ENCODE results near the gene CD300LG.

The CD300LG gene

GRCh38 chr17:43907425-43907981 is 60.5 kb downstream of the CD300LG start, which contains the start of gene MPP2:
MPP2 (minus strand) TSS chr17:43907536; CDS start chr17:43904460, 3,076 bp downstream.
- TF ChIP-seq REST (IDR thresholded peaks at IDR 0.05; ENCODE audit: insufficient read depth in 1 of 2, low read depth in 2 of 2, low read length in 2 of 2) (no peak), FOXP2 (optimal IDR thresholded peaks at IDR 0.05; ENCODE audit: borderline replicate concordance, extremely low read depth, extremely low read length, insufficient read depth) (no peak), POLR2AphosphoS5 (IDR thresholded peaks at IDR 0.05; ENCODE audit: low read depth, low read length) (no peak), SIN3A (IDR thresholded peaks at IDR 0.05; ENCODE audit: borderline replicate concordance, insufficient read depth, low read length) (no peak), TAF1 (IDR thresholded peaks at IDR 0.05; ENCODE audit: borderline replicate concordance, insufficient read depth, low read length) (no peak)

DNA sequence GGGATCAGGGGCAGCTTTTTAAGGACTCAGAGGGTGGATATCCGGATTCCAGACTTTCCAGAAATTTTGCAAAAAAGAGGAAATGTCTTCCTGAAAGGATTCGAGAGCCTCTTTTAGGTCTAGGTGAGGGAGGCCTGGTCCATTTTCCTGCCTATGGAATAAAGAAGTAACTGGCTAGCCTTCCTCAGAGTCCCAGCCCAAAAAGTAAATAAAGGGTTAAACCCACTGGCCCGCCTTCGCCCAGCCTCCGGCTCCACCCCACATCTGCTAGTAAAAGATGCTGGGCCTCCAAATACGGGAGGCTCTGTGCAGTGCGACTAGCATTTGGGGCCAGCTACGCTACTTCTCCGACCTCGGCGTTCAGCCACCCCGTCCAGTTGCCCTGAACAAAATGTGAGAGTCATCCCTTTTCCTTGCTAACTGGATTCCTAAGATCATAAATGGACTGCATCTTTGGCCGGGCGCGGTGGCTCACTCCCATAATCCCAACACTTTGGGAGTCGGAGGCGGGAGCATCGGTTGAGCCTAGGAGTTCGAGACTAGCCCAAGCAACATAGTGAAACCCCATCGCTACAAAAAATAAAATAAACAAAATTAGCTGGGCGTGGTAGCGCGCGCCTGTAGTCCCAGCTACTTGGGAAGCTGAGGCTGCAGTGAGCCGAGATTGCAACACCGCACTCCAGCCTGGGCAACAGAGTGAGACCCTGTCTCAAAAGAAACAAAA is 61.2 kb downstream of the CD300LG start:
- TF ChIP-seq POLR2AphosphoS5 (IDR thresholded peaks at IDR 0.05; ENCODE audit: low read depth, low read length) = no peak
- TF ChIP-seq REST (IDR thresholded peaks at IDR 0.05; ENCODE audit: insufficient read depth in 1 of 2, low read depth in 2 of 2, low read length in 2 of 2) = no peak
- TF ChIP-seq TAF1 (IDR thresholded peaks at IDR 0.05; ENCODE audit: borderline replicate concordance, insufficient read depth, low read length) = no peak
- TF ChIP-seq FOXP2 (optimal IDR thresholded peaks at IDR 0.05; ENCODE audit: borderline replicate concordance, extremely low read depth, extremely low read length, insufficient read depth) = no peak
- TF ChIP-seq SIN3A (IDR thresholded peaks at IDR 0.05; ENCODE audit: borderline replicate concordance, insufficient read depth, low read length) = no peak

DNA sequence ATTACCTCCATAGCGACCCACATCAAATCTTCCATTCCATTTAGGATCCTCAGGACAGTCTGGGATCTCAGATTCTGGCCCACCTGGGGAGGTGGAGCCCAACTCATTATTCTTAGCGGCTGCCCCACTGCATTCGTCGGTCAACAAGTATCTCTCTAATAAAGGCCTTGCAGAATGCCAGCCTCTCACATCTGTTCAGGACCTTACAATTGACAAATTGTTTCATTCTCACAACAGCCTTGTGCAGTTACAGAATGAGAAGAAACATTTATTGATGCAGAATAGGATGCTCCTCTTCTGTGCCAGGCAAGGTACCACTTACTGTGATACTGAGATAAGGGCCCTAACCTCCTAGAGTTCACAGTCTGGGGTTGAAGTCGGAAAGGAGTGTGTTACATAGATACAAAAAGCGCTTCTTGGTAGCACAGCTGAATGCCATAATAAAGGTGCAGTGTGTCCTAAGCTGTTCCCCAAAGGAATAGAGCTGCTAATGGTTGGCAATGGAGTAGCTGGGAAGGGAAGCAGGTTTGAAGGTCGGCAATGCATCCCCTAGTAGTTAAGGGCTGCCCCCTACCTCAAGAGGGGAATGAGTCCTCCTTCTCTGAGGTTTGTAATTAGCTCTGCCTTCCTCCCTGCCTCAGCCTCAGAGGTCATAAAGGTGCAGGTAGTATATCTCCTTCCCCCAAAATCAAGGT is 62.7 kb downstream of the CD300LG start:
- TF ChIP-seq FOXP2 (optimal IDR thresholded peaks at IDR 0.05; ENCODE audit: borderline replicate concordance, extremely low read depth, extremely low read length, insufficient read depth) (no peak), SIN3A (IDR thresholded peaks at IDR 0.05; ENCODE audit: borderline replicate concordance, insufficient read depth, low read length) (no peak), TAF1 (IDR thresholded peaks at IDR 0.05; ENCODE audit: borderline replicate concordance, insufficient read depth, low read length) (no peak), POLR2AphosphoS5 (IDR thresholded peaks at IDR 0.05; ENCODE audit: low read depth, low read length) (no peak)

DNA sequence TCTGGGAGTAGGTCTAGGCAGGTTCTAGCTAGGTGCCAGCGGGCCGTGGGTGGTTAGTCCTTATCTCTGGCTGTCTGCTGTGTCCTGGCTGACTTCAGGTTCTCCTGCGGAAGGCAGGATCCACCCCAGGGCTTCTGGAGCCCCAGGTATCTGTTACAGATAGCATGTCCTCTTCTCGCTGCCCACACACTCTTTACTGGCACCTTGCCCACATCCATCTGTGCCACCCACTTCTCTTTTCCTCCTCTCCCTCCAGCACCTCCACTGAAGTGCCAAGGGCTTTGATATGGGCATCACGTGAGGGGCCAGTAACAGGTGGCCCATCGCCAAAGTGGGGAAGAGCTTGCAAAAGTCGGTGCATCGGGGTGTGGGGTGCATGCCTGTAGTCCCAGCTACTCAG is 64.9 kb downstream of the CD300LG start:
- no peak for TF ChIP-seq TAF1 (IDR thresholded peaks at IDR 0.05; ENCODE audit: borderline replicate concordance, insufficient read depth, low read length)
- no peak for TF ChIP-seq SIN3A (IDR thresholded peaks at IDR 0.05; ENCODE audit: borderline replicate concordance, insufficient read depth, low read length)
- no peak for TF ChIP-seq REST (IDR thresholded peaks at IDR 0.05; ENCODE audit: insufficient read depth in 1 of 2, low read depth in 2 of 2, low read length in 2 of 2)
- TF ChIP-seq POLR2AphosphoS5 (IDR thresholded peaks at IDR 0.05; ENCODE audit: low read depth, low read length) = no peak
- no peak for TF ChIP-seq FOXP2 (optimal IDR thresholded peaks at IDR 0.05; ENCODE audit: borderline replicate concordance, extremely low read depth, extremely low read length, insufficient read depth)

DNA sequence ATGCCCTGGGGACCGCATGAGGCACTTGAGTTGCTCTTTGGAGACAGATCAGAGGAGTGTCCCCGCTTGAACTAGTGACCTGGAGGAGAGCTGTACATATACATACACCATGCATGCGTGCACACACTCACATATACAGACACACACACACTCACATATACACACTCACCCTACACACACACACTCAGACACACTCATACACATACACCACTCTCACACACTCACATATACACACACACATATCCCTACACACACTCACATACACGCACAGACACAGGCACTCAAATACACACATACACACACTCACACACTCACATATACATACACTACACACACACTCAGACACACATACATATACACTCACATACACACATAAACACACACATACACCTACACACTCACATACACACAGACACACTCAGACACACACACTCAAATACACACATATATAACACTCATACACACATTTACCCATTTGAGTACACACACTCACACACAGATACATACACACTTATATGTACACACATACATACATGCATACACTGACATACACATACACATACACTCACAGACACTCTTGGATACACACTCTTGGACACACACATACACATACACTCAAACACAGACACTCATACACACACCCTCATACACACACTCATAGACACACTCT is 65.8 kb downstream of the CD300LG start:
- no peak for TF ChIP-seq FOXP2 (optimal IDR thresholded peaks at IDR 0.05; ENCODE audit: borderline replicate concordance, extremely low read depth, extremely low read length, insufficient read depth)
- no peak for TF ChIP-seq POLR2AphosphoS5 (IDR thresholded peaks at IDR 0.05; ENCODE audit: low read depth, low read length)
- no peak for TF ChIP-seq REST (IDR thresholded peaks at IDR 0.05; ENCODE audit: insufficient read depth in 1 of 2, low read depth in 2 of 2, low read length in 2 of 2)
- no peak for TF ChIP-seq TAF1 (IDR thresholded peaks at IDR 0.05; ENCODE audit: borderline replicate concordance, insufficient read depth, low read length)
- TF ChIP-seq SIN3A (IDR thresholded peaks at IDR 0.05; ENCODE audit: borderline replicate concordance, insufficient read depth, low read length) = no peak

All from PFSK-1 (cell line).